ENCODE measurements around the gene ASB6. TPM values are rescaled to one million over a fixed set of nuclear protein-coding genes. Genes with fewer than 3 reads are reported as not detected.

Gene ASB6
- total RNA-seq, 1 experiment from 2014 or later = 21.0 TPM

GRCh38 chr9:129685933-129686259 lies 43.9 kb upstream of the ASB6 start:
- Histone ChIP-seq H3K23me2 (ENCODE audit: insufficient read length, low read depth, low read length, poor library complexity, severe bottlenecking) (no peaks in the 10 kb centered on the region), H3K27me3 (ENCODE audit: insufficient read depth, low read length) (no peaks in the 10 kb centered on the region), H2BK20ac (ENCODE audit: low read depth, low read length, poor library complexity, severe bottlenecking) (no peak overlapping the region), H3K56ac (ENCODE audit: insufficient read length, low read depth, low read length) (no peak overlapping the region), H3K79me2 (ENCODE audit: insufficient read depth, low read length) (no peaks in the 10 kb centered on the region), H4K20me1 (ENCODE audit: control insufficient read depth, insufficient read depth, insufficient read length) (no peaks in the 10 kb centered on the region), H2AFZ (ENCODE audit: low read length) (no peak overlapping the region), H4K5ac (ENCODE audit: insufficient read length, low read depth, low read length) (no peak overlapping the region), H2BK120ac (ENCODE audit: low read depth, low read length, poor library complexity, severe bottlenecking) (no peak overlapping the region), H3K23ac (ENCODE audit: insufficient read length, low read depth, low read length) (no peak overlapping the region), H2AK5ac (ENCODE audit: insufficient read length, low read length) (no peak overlapping the region), H3K27ac (ENCODE audit: insufficient read length, low read depth, low read length) (no peak overlapping the region), H4K91ac (ENCODE audit: insufficient read length, low read depth, low read length) (no peak overlapping the region), H3K9me3 (ENCODE audit: control insufficient read depth, low read depth, low read length) (no peaks in the 10 kb centered on the region), H2BK12ac (ENCODE audit: insufficient read length, low read depth, low read length) (no peak overlapping the region), H3K4me1 (ENCODE audit: insufficient read depth, low read length) (no peaks in the 10 kb centered on the region), H3K18ac (ENCODE audit: insufficient read length, low read depth, low read length) (no peak overlapping the region), H3K79me1 (ENCODE audit: insufficient read depth, low read depth, low read length, poor library complexity, severe bottlenecking) (no peaks in the 10 kb centered on the region), H3K4ac (ENCODE audit: low read depth, low read length) (no peak overlapping the region), H3K4me2 (ENCODE audit: insufficient read depth, insufficient read length, low read length) (no peak overlapping the region), H3T11ph (ENCODE audit: low read length) (no peak overlapping the region), H2BK5ac (ENCODE audit: insufficient read length, low read length) (no peak overlapping the region), H2BK15ac (ENCODE audit: low read depth, low read length) (no peak overlapping the region), H4K8ac (replicated peaks; ENCODE audit: insufficient read length, low read depth, low read length) (no peak overlapping the region), H3K9ac (ENCODE audit: extremely low read depth, insufficient read length, low read length) (no peak overlapping the region), H3K14ac (ENCODE audit: insufficient read depth, low read length) (no peak overlapping the region; the same call in 1 of the 2 replicates)
- no peak for TF ChIP-seq CTCF (conservative IDR thresholded peaks at IDR 0.05)
- Mint-ChIP-seq H3K27ac (0 out of 7 replicates have a peak overlapping the region, but pooled peaks of 1 of the 3 experiments have one; percentile 18), H3K27me3 (ENCODE audit: low read depth) (peaks cover 4% of the 10 kb centered on the region; the same call in 1 of the 2 replicates), H3K36me3 (ENCODE audit: insufficient read depth in 1 of 3, low read depth in 3 of 3) (no peaks in the 10 kb centered on the region), H3K9me3 (no peaks in the 10 kb centered on the region), H3K4me3 (no peak overlapping the region), H3K4me1 (peaks cover 3 to 29% of the 10 kb centered on the region in 2 experiments; a peak in 3 of 4 replicates)
- DNase-seq = no peak
- WGBS (ENCODE audit: extremely low coverage, insufficient read length, low lambda C conversion rate) = no CpG with 5 or more reads among the region's 3 CpGs

Data from H9 (cell line).